Endothelial cell of umbilical vein (primary cell): ENCODE measurements around the gene ADGRG4. TPM values are rescaled to one million over a fixed set of nuclear protein-coding genes. Genes with fewer than 3 reads are reported as not detected.

Experiments
- BruUV-seq: library from RNA; stranded (reverse); fragments of 400-500 nt; replicated peaks from 2 replicates; lab custom pipeline; 2021; lab: Mats Ljungman, UMichigan
- CTCF ChIA-PET: fragments of 300-600, 350-600 bp; sonication (Branson Sonifier 250); formaldehyde crosslinking; loops from one replicate; lab custom pipeline; 2021; ENCODE audit warnings: antibody characterized with exemption, inconsistent platforms; lab: Charles Lee
- POLR2A ChIA-PET: fragments of 300-600, 350-600 bp; sonication (Branson Sonifier 250); formaldehyde crosslinking; loops from one replicate; lab custom pipeline; 2021; ENCODE audit warnings: antibody characterized with exemption, inconsistent platforms; lab: Charles Lee
- DNase-seq: peaks from one replicate; pipeline ENCODE4 v3.0.0-alpha.2; 2011; ENCODE audit warnings: low read depth, low spot score
- FAIRE-seq: peaks from 2 replicates; lab custom pipeline; 2011; peaks lifted over from hg19 to GRCh38; lab: Jason Lieb, UNC
- H2AFZ ChIP-seq: 2 replicates; pipeline ENCODE4 v1.6.0; 2012; ENCODE audit warnings: low read depth, low read length, control low read depth, inconsistent platforms
- H3K27ac ChIP-seq: 2 replicates; pipeline ENCODE4 v1.5.1; 2011; ENCODE audit warnings: low read depth, mild to moderate bottlenecking, control low read depth, low read length, moderate library complexity; ENCODE audit not compliant: insufficient read depth
- H3K27me3 ChIP-seq, 2 experiments: 2 replicates each; pipeline versions ENCODE4 v1.6.0 to v1.6.1; 2011; ENCODE audit warnings: low read length in 2 of 2, mixed read lengths in 1 of 2; ENCODE audit not compliant: control insufficient read depth in 2 of 2, insufficient read depth in 2 of 2
- H3K36me3 ChIP-seq, 2 experiments: 2 replicates in 1 of 2; 3 replicates in 1 of 2; pipeline ENCODE4 v1.5.1; 2011; ENCODE audit warnings: low read length in 2 of 2, mild to moderate bottlenecking in 1 of 2, moderate library complexity in 1 of 2; ENCODE audit not compliant: control insufficient read depth in 2 of 2, insufficient read depth in 2 of 2; ENCODE audit errors: extremely low read depth in 1 of 2
- H3K4me1 ChIP-seq: 3 replicates; pipeline ENCODE4 v1.5.1; 2011; ENCODE audit warnings: mild to moderate bottlenecking, low read length; ENCODE audit not compliant: control insufficient read depth, insufficient read depth; ENCODE audit errors: extremely low read depth
- H3K4me2 ChIP-seq: 2 replicates; pipeline ENCODE4 v1.6.1; 2011; ENCODE audit warnings: low read length, control low read depth, mixed read lengths; ENCODE audit not compliant: insufficient read depth
- H3K4me3 ChIP-seq, 3 experiments: fragments of 200-600 bp in 1 of 3; sonication (generic), shearing (Covaris generic) in 1 of 3; replicated peaks in 1 of 3; 2 replicates each; pipeline ENCODE4 v1.5.1; 2011 to 2016; ENCODE audit warnings: control low read depth in 3 of 3, low read length in 3 of 3, mild to moderate bottlenecking in 2 of 3, inconsistent platforms in 1 of 3, low read depth in 1 of 3, moderate library complexity in 1 of 3; ENCODE audit not compliant: insufficient read depth in 1 of 3
- H3K79me2 ChIP-seq: 2 replicates; pipeline ENCODE4 v1.6.0; 2012; ENCODE audit warnings: low read length, inconsistent platforms; ENCODE audit not compliant: control insufficient read depth, insufficient read depth
- H3K9ac ChIP-seq: replicated peaks from 2 replicates; pipeline ENCODE3; 2011; ENCODE audit warnings: low read length, control low read depth; ENCODE audit not compliant: insufficient read depth; ENCODE audit errors: extremely low read depth
- H3K9me1 ChIP-seq: replicated peaks from 3 replicates; pipeline ENCODE4 v1.6.0; 2011; ENCODE audit warnings: mild to moderate bottlenecking, low read length; ENCODE audit not compliant: control insufficient read depth, insufficient read depth; ENCODE audit errors: extremely low read depth
- H3K9me3 ChIP-seq: replicated peaks from 2 replicates; pipeline ENCODE4 v1.5.1; 2012; ENCODE audit warnings: low read length, inconsistent platforms; ENCODE audit not compliant: control insufficient read depth, insufficient read depth
- H4K20me1 ChIP-seq: replicated peaks from 2 replicates; pipeline ENCODE3; 2011; ENCODE audit warnings: mild to moderate bottlenecking, low read length; ENCODE audit not compliant: control insufficient read depth, insufficient read depth; ENCODE audit errors: extremely low read depth
- CTCF ChIP-seq, 2 donors: IDR thresholded peaks; 1 replicate in 1 of 2; 2 replicates in 1 of 2; pipeline ENCODE4 v1.5.1; 2011; ENCODE audit warnings: low read length in 2 of 2, mild to moderate bottlenecking in 2 of 2, moderate library complexity in 2 of 2, control low read depth in 1 of 2, inconsistent platforms in 1 of 2, low read depth in 1 of 2; ENCODE audit not compliant: insufficient read depth in 1 of 2; ENCODE audit errors: extremely low read depth in 1 of 2
- EZH2 ChIP-seq: IDR thresholded peaks from 2 replicates; pipeline ENCODE4 v1.6.1; 2012; ENCODE audit warnings: borderline replicate concordance, low read depth, mild to moderate bottlenecking, moderate library complexity, low read length, inconsistent platforms; ENCODE audit not compliant: severe bottlenecking
- FOS ChIP-seq: IDR thresholded peaks from 2 replicates; pipeline ENCODE4 v1.6.1; 2011; ENCODE audit warnings: mild to moderate bottlenecking, low read length, moderate library complexity, borderline replicate concordance; ENCODE audit not compliant: insufficient read depth
- GATA2 ChIP-seq: IDR thresholded peaks from 2 replicates; pipeline ENCODE4 v1.7.0; 2011; ENCODE audit warnings: low read depth, mild to moderate bottlenecking, moderate library complexity, mixed read lengths, low read length; ENCODE audit not compliant: insufficient read length, insufficient read depth
- JUN ChIP-seq: IDR thresholded peaks from 2 replicates; pipeline ENCODE4 v1.6.1; 2011; ENCODE audit warnings: borderline replicate concordance, low read depth; ENCODE audit not compliant: insufficient read length, insufficient read depth
- MAX ChIP-seq: IDR thresholded peaks from 2 replicates; pipeline ENCODE4 v1.6.1; 2011; ENCODE audit not compliant: insufficient read depth, insufficient read length
- MYC ChIP-seq: IDR thresholded peaks from one replicate; pipeline ENCODE4 v1.6.1; 2011; ENCODE audit warnings: mild to moderate bottlenecking, low read depth, low read length
- POLR2A ChIP-seq: IDR thresholded peaks from 2 replicates; pipeline ENCODE4 v1.6.1; 2012; ENCODE audit warnings: low read depth, mild to moderate bottlenecking, control low read depth, low read length
- POLR2AphosphoS5 ChIP-seq: IDR thresholded peaks from 2 replicates; pipeline ENCODE4 v1.6.1; 2012; ENCODE audit warnings: low read depth, mild to moderate bottlenecking, control low read depth, low read length, moderate library complexity; ENCODE audit not compliant: insufficient read depth
- dilution Hi-C: fragments of 300-500 bp; cut with MboI; formaldehyde crosslinking; loops from one replicate; pipeline ENCODE4 v1.15.0; 2019; ENCODE audit warnings: low sequenced_read_pairs; ENCODE audit not compliant: extremely low pct_ligation_motif_present
- intact Hi-C: fragments of 100-400 bp; cut with micrococcal nuclease; formaldehyde crosslinking; loops from one replicate; pipeline ENCODE4 v1.10.0; 2022
- polyA plus RNA-seq, 4 experiments: library from polyadenylated mRNA; depleted of rRNA in 3 of 4; stranded (reverse) in 3 of 4; unstranded in 1 of 4; fragments of >200 nt; gene quantifications; 2 replicates each; pipeline versions ENCODE4 v1.2.1 to v1.2.3, GENCODE V29; 2011 to 2012; ENCODE audit warnings: missing spikeins in 1 of 4
- total RNA-seq: library from RNA; stranded (reverse); gene quantifications from 2 replicates; pipeline ENCODE4 v1.2.3, GENCODE V29; 2021

The ADGRG4 gene
- total and polyA plus RNA-seq, 2 donors (not counting 3 experiments of a cell fraction or from before 2014, with no cell fraction given), result 0.04 to 0.08 TPM

- no peaks in the 10 kb centered on the region for H3K4me1 ChIP-seq
- H3K36me3 ChIP-seq, result no peaks in the 10 kb centered on the region
- TF ChIP-seq FOS (no peak), GATA2 (no peak), POLR2A (no peak), EZH2 (no peak), MYC (no peak), MAX (no peak), CTCF (IDR thresholded peaks at IDR 0.05; ENCODE audit: extremely low read depth in 1 of 2, insufficient read depth in 1 of 2, low read depth in 1 of 2, low read length in 2 of 2) (no peak), POLR2AphosphoS5 (no peak), JUN (no peak)
- H3K79me2 ChIP-seq, result no peaks in the 10 kb centered on the region
- H3K9me1 ChIP-seq, result no peaks in the 10 kb centered on the region
- H3K4me2 ChIP-seq, result no peak overlapping the region
- H3K9ac ChIP-seq, result no peak overlapping the region
- FAIRE-seq, result no peak
- no peak overlapping the region for H3K27ac ChIP-seq
- no peaks in the 10 kb centered on the region for H3K27me3 ChIP-seq
- DNase-seq, result no peak
- dilution Hi-C loops, result no loop called here
- POLR2A ChIA-PET, result no interaction called here
- H3K9me3 ChIP-seq, result no peaks in the 10 kb centered on the region
- no peaks in the 10 kb centered on the region for H4K20me1 ChIP-seq
- CTCF ChIA-PET, result no interaction called here
- H3K4me3 ChIP-seq, result no peak overlapping the region
- intact Hi-C loops, result no loop called here
- BruUV-seq, result no TSS peak
- no peak overlapping the region for H2AFZ ChIP-seq
Measured at GRCh38 chrX:136376713-136377112, 76.0 kb downstream of the ADGRG4 start.
